ENCODE data around the gene FAM120A. TPM values are rescaled to one million over a fixed set of nuclear protein-coding genes. Genes with fewer than 3 reads are reported as not detected.

FAM120A gene
- total RNA-seq, 1 donor from 2014 or later, result 107 TPM

- CTCF ChIA-PET, result no interaction called here
- no peaks in the 10 kb centered on the region for H3K27me3 Mint-ChIP-seq
- no peaks in the 10 kb centered on the region for H3K9me3 Mint-ChIP-seq
- DNase-seq, result no peak
- peaks cover 12% of the 10 kb centered on the region for H3K36me3 Mint-ChIP-seq (ENCODE audit: low read depth)
- no peak for ATAC-seq (ENCODE audit: low read depth)
- peaks cover 84% of the 10 kb centered on the region for H3K4me1 Mint-ChIP-seq
- H3K27ac Mint-ChIP-seq, result peak overlapping the region; percentile 41
- POLR2A ChIA-PET, result interaction anchor here (1.4 kb wide), 2 partner anchors 9 to 106 kb away, joined by 3 to 6 read pairs; partner anchors contain the start of gene FAM120A
- intact Hi-C loops (cut with micrococcal nuclease), result no loop called here
- no peak for TF ChIP-seq CTCF (IDR thresholded peaks at IDR 0.05)
- no peak overlapping the region for H3K4me3 Mint-ChIP-seq
Measured at GRCh38 chr9:93460689-93461413, 9.4 kb downstream of the FAM120A start.

- ChIA-PET POLR2A (no interaction called here), CTCF (no interaction called here)
- no peaks in the 10 kb centered on the region for H3K9me3 Mint-ChIP-seq
- H3K27me3 Mint-ChIP-seq, result no peaks in the 10 kb centered on the region
- H3K4me3 Mint-ChIP-seq, result no peak overlapping the region
- TF ChIP-seq CTCF (IDR thresholded peaks at IDR 0.05), result no peak
- no peak overlapping the region for H3K27ac Mint-ChIP-seq
- DNase-seq (no peak), ATAC-seq (ENCODE audit: low read depth) (no peak)
- intact Hi-C loops (cut with micrococcal nuclease), result no loop called here
- H3K4me1 Mint-ChIP-seq, result peaks cover 84% of the 10 kb centered on the region
- H3K36me3 Mint-ChIP-seq (ENCODE audit: low read depth), result peaks cover 12% of the 10 kb centered on the region
Measured at GRCh38 chr9:93461414-93461743, 9.9 kb downstream of the FAM120A start.

- CTCF ChIA-PET, result no interaction called here
- no peak overlapping the region for H3K27ac Mint-ChIP-seq
- no peak overlapping the region for H3K4me3 Mint-ChIP-seq
- ATAC-seq (ENCODE audit: low read depth) (no peak), DNase-seq (no peak)
- H3K27me3 Mint-ChIP-seq, result no peaks in the 10 kb centered on the region
- no peak for TF ChIP-seq CTCF (IDR thresholded peaks at IDR 0.05)
- POLR2A ChIA-PET, result interaction anchor here (0.9 kb wide), 1 partner anchor 8 kb away, joined by 5 read pairs; the partner anchor contains the start of gene FAM120AOS
- peaks cover 84% of the 10 kb centered on the region for H3K4me1 Mint-ChIP-seq
- H3K36me3 Mint-ChIP-seq (ENCODE audit: low read depth), result peaks cover 12% of the 10 kb centered on the region
- intact Hi-C loops (cut with micrococcal nuclease), result no loop called here
- no peaks in the 10 kb centered on the region for H3K9me3 Mint-ChIP-seq
Measured at GRCh38 chr9:93461821-93462220, 10.3 kb downstream of the FAM120A start.

GRCh38 chr9:93463638-93464248 is 12.3 kb downstream of the FAM120A start:
- Mint-ChIP-seq H3K4me1 (peaks cover 88% of the 10 kb centered on the region), H3K27me3 (no peaks in the 10 kb centered on the region), H3K4me3 (peak overlapping the region; percentile 61), H3K27ac (peak overlapping the region; percentile 89), H3K36me3 (ENCODE audit: low read depth) (peaks cover 7% of the 10 kb centered on the region), H3K9me3 (no peaks in the 10 kb centered on the region)
- intact Hi-C loops (cut with micrococcal nuclease), result loop anchor here (1.0 to 2.0 kb wide), 2 partner anchors 7 to 13 kb away; partner anchors contain the start of gene FAM120A
- ChIA-PET CTCF (interaction anchor here (1.2 kb wide), 1 partner anchor 103 kb away, joined by 6 read pairs; no protein-coding TSS in a partner anchor), POLR2A (interaction anchor here (1.3 to 4.1 kb wide), 5 partner anchors 8 to 368 kb away, joined by 4 to 47 read pairs (median 8); partner anchors contain the start of genes CARD19 and FAM120AOS)
- peak; percentile 22 for ATAC-seq (ENCODE audit: low read depth)
- no peak for TF ChIP-seq CTCF (IDR thresholded peaks at IDR 0.05)
- DNase-seq, result no peak

- TF ChIP-seq CTCF (IDR thresholded peaks at IDR 0.05), result no peak
- intact Hi-C loops (cut with micrococcal nuclease), result loop anchor here (1.0 to 2.0 kb wide), 2 partner anchors 8 to 14 kb away; partner anchors contain the start of gene FAM120A
- POLR2A ChIA-PET, result interaction anchor here (0.5 to 4.1 kb wide), 7 partner anchors 8 to 369 kb away, joined by 3 to 47 read pairs (median 8); partner anchors contain the start of genes CARD19, FAM120A and FAM120AOS
- Mint-ChIP-seq H3K4me3 (peak overlapping the region; percentile 61), H3K9me3 (no peaks in the 10 kb centered on the region), H3K4me1 (peaks cover 87% of the 10 kb centered on the region), H3K27me3 (no peaks in the 10 kb centered on the region), H3K27ac (peak overlapping the region; percentile 89), H3K36me3 (ENCODE audit: low read depth) (peaks cover 3% of the 10 kb centered on the region)
- ATAC-seq (ENCODE audit: low read depth) (peak; percentile 84), DNase-seq (no peak)
- CTCF ChIA-PET, result interaction anchor here (0.6 to 1.3 kb wide), 3 partner anchors 8 to 102 kb away, joined by 4 to 6 read pairs (median 4); no protein-coding TSS in a partner anchor
Measured at GRCh38 chr9:93464395-93464794, 12.9 kb downstream of the FAM120A start.
